ENCODE data around the gene ROR2. TPM values are rescaled to one million over a fixed set of nuclear protein-coding genes. Genes with fewer than 3 reads are reported as not detected.

ROR2 gene
- total RNA-seq, 2 experiments from 2014 or later: not detected

- H3K27me3 Mint-ChIP-seq (ENCODE audit: low read depth): peaks cover 62% of the 10 kb centered on the region
- no peak overlapping the region for H3K4me3 Mint-ChIP-seq
- no peak overlapping the region for H3K27ac Mint-ChIP-seq
Measured at GRCh38 chr9:91718071-91718470, 232.0 kb downstream of the ROR2 start.

GRCh38 chr9:91716815-91717214 is 233.2 kb downstream of the ROR2 start:
- no peaks in the 10 kb centered on the region for H3K4me1 Mint-ChIP-seq (ENCODE audit: low read depth)
- peaks cover 6% of the 10 kb centered on the region for H3K9me3 Mint-ChIP-seq
- no peak overlapping the region for H3K27ac Mint-ChIP-seq
- intact Hi-C loops (cut with micrococcal nuclease): no loop called here
- no peaks in the 10 kb centered on the region for H3K36me3 Mint-ChIP-seq (ENCODE audit: low read depth)
- H3K27me3 Mint-ChIP-seq (ENCODE audit: low read depth): peaks cover 62% of the 10 kb centered on the region
- H3K4me3 Mint-ChIP-seq: no peak overlapping the region
- DNase-seq: no peak
- CTCF ChIA-PET: interaction anchor here (0.6 kb wide), 2 partner anchors 211 to 1665 kb away, joined by 5 read pairs; no protein-coding TSS in a partner anchor

More at GRCh38 chr9:91718071-91718470, 232.0 kb downstream of the ROR2 start:
- CTCF ChIA-PET: interaction anchor here (0.6 to 1.7 kb wide), 3 partner anchors 9 to 60 kb away, joined by 3 to 5 read pairs (median 3); no protein-coding TSS in a partner anchor
- Mint-ChIP-seq H3K9me3 (peaks cover 6% of the 10 kb centered on the region), H3K36me3 (ENCODE audit: low read depth) (no peaks in the 10 kb centered on the region), H3K4me1 (ENCODE audit: low read depth) (no peaks in the 10 kb centered on the region)
- DNase-seq: no peak
- intact Hi-C loops (cut with micrococcal nuclease): no loop called here

- Mint-ChIP-seq H3K27ac (no peak overlapping the region), H3K36me3 (ENCODE audit: low read depth) (no peaks in the 10 kb centered on the region), H3K4me3 (no peak overlapping the region), H3K4me1 (ENCODE audit: low read depth) (no peaks in the 10 kb centered on the region), H3K27me3 (ENCODE audit: low read depth) (peaks cover 62% of the 10 kb centered on the region), H3K9me3 (peaks cover 6% of the 10 kb centered on the region)
- intact Hi-C loops (cut with micrococcal nuclease): no loop called here
- DNase-seq: no peak
- CTCF ChIA-PET: no interaction called here
Measured at GRCh38 chr9:91716239-91716638, 233.8 kb downstream of the ROR2 start.

- H3K27me3 Mint-ChIP-seq (ENCODE audit: low read depth): peaks cover 53% of the 10 kb centered on the region
- H3K27ac Mint-ChIP-seq: no peak overlapping the region
- no peaks in the 10 kb centered on the region for H3K4me1 Mint-ChIP-seq (ENCODE audit: low read depth)
- peaks cover 6% of the 10 kb centered on the region for H3K9me3 Mint-ChIP-seq
- H3K36me3 Mint-ChIP-seq (ENCODE audit: low read depth): no peaks in the 10 kb centered on the region
- H3K4me3 Mint-ChIP-seq: no peak overlapping the region
- intact Hi-C loops (cut with micrococcal nuclease): loop anchor here (5.0 kb wide), 2 partner anchors 358 to 508 kb away; no protein-coding TSS in a partner anchor
- no peak for DNase-seq
- CTCF ChIA-PET: interaction anchor here (1.1 kb wide), 1 partner anchor 12 kb away, joined by 3 read pairs; no protein-coding TSS in a partner anchor
Measured at GRCh38 chr9:91714874-91715615, 235.0 kb downstream of the ROR2 start.

- CTCF ChIA-PET: interaction anchor here (1.1 kb wide), 1 partner anchor 13 kb away, joined by 3 read pairs; no protein-coding TSS in a partner anchor
- H3K4me1 Mint-ChIP-seq (ENCODE audit: low read depth): no peaks in the 10 kb centered on the region
- intact Hi-C loops (cut with micrococcal nuclease): loop anchor here (5.0 kb wide), 2 partner anchors 357 to 507 kb away; no protein-coding TSS in a partner anchor
- peak; percentile 13 for DNase-seq
- no peaks in the 10 kb centered on the region for H3K36me3 Mint-ChIP-seq (ENCODE audit: low read depth)
- H3K27me3 Mint-ChIP-seq (ENCODE audit: low read depth): peaks cover 45% of the 10 kb centered on the region
- H3K9me3 Mint-ChIP-seq: peaks cover 6% of the 10 kb centered on the region
- no peak overlapping the region for H3K27ac Mint-ChIP-seq
- H3K4me3 Mint-ChIP-seq: no peak overlapping the region
Measured at GRCh38 chr9:91714020-91714806, 235.8 kb downstream of the ROR2 start.

- Mint-ChIP-seq H3K9me3 (peaks cover 6% of the 10 kb centered on the region), H3K27ac (no peak overlapping the region), H3K36me3 (ENCODE audit: low read depth) (no peaks in the 10 kb centered on the region), H3K4me1 (ENCODE audit: low read depth) (no peaks in the 10 kb centered on the region), H3K4me3 (no peak overlapping the region), H3K27me3 (ENCODE audit: low read depth) (peaks cover 36% of the 10 kb centered on the region)
- CTCF ChIA-PET: interaction anchor here (0.7 to 0.9 kb wide), 3 partner anchors 21 to 778 kb away, joined by 3 to 5 read pairs (median 4); no protein-coding TSS in a partner anchor
- intact Hi-C loops (cut with micrococcal nuclease): loop anchor here (1.0 to 5.0 kb wide), 6 partner anchors 22 to 664 kb away; partner anchors contain the start of genes CENPP and NOL8
- DNase-seq: no peak
Measured at GRCh38 chr9:91712811-91713210, 237.2 kb downstream of the ROR2 start.

- Mint-ChIP-seq H3K4me1 (ENCODE audit: low read depth) (no peaks in the 10 kb centered on the region), H3K27me3 (ENCODE audit: low read depth) (peaks cover 28% of the 10 kb centered on the region), H3K27ac (no peak overlapping the region), H3K4me3 (no peak overlapping the region), H3K9me3 (peaks cover 6% of the 10 kb centered on the region), H3K36me3 (ENCODE audit: low read depth) (no peaks in the 10 kb centered on the region)
- peak; percentile 92 for DNase-seq
- CTCF ChIA-PET: no interaction called here
- intact Hi-C loops (cut with micrococcal nuclease): loop anchor here (1.0 to 5.0 kb wide), 7 partner anchors 23 to 663 kb away; partner anchors contain the start of genes CENPP and NOL8
Measured at GRCh38 chr9:91711755-91712601, 238.1 kb downstream of the ROR2 start.

- peaks cover 16% of the 10 kb centered on the region for H3K27me3 Mint-ChIP-seq (ENCODE audit: low read depth)
- intact Hi-C loops (cut with micrococcal nuclease): loop anchor here (2.0 to 5.0 kb wide), 3 partner anchors 285 to 503 kb away; no protein-coding TSS in a partner anchor
- H3K36me3 Mint-ChIP-seq (ENCODE audit: low read depth): peaks cover 1% of the 10 kb centered on the region
- no peak for DNase-seq
- H3K4me1 Mint-ChIP-seq (ENCODE audit: low read depth): no peaks in the 10 kb centered on the region
- CTCF ChIA-PET: no interaction called here
- H3K4me3 Mint-ChIP-seq: no peak overlapping the region
- no peak overlapping the region for H3K27ac Mint-ChIP-seq
- H3K9me3 Mint-ChIP-seq: peaks cover 17% of the 10 kb centered on the region
Measured at GRCh38 chr9:91710158-91710557, 239.9 kb downstream of the ROR2 start.

GRCh38 chr9:91705386-91705785 is 244.6 kb downstream of the ROR2 start:
- Mint-ChIP-seq H3K4me3 (no peak overlapping the region), H3K36me3 (ENCODE audit: low read depth) (peaks cover 3% of the 10 kb centered on the region), H3K4me1 (ENCODE audit: low read depth) (no peaks in the 10 kb centered on the region), H3K27ac (no peak overlapping the region), H3K27me3 (ENCODE audit: low read depth) (peaks cover 5% of the 10 kb centered on the region), H3K9me3 (peaks cover 20% of the 10 kb centered on the region)
- CTCF ChIA-PET: interaction anchor here (0.6 to 0.7 kb wide), 2 partner anchors 358 to 650 kb away, joined by 3 read pairs; no protein-coding TSS in a partner anchor
- intact Hi-C loops (cut with micrococcal nuclease): no loop called here
- DNase-seq: no peak

GRCh38 chr9:91700475-91700874 is 249.6 kb downstream of the ROR2 start:
- Mint-ChIP-seq H3K4me1 (ENCODE audit: low read depth) (no peaks in the 10 kb centered on the region), H3K4me3 (no peak overlapping the region), H3K27ac (no peak overlapping the region), H3K27me3 (ENCODE audit: low read depth) (peaks cover 5% of the 10 kb centered on the region), H3K9me3 (peaks cover 6% of the 10 kb centered on the region), H3K36me3 (ENCODE audit: low read depth) (peaks cover 3% of the 10 kb centered on the region)
- CTCF ChIA-PET: interaction anchor here (0.6 kb wide), 1 partner anchor 173 kb away, joined by 3 read pairs; no protein-coding TSS in a partner anchor
- no peak for DNase-seq
- intact Hi-C loops (cut with micrococcal nuclease): no loop called here

GRCh38 chr9:91698266-91698665 is 251.8 kb downstream of the ROR2 start:
- H3K4me3 Mint-ChIP-seq: no peak overlapping the region
- peaks cover 4% of the 10 kb centered on the region for H3K27me3 Mint-ChIP-seq (ENCODE audit: low read depth)
- DNase-seq: no peak
- no peaks in the 10 kb centered on the region for H3K9me3 Mint-ChIP-seq
- CTCF ChIA-PET: no interaction called here
- H3K4me1 Mint-ChIP-seq (ENCODE audit: low read depth): peaks cover 2% of the 10 kb centered on the region
- intact Hi-C loops (cut with micrococcal nuclease): no loop called here
- H3K27ac Mint-ChIP-seq: no peak overlapping the region
- H3K36me3 Mint-ChIP-seq (ENCODE audit: low read depth): no peaks in the 10 kb centered on the region

All from activated naive CD4-positive, alpha-beta T cell treated with anti-CD3 and anti-CD28 coated beads for 36 hours (primary cell).